Keratinocyte (primary cell): ENCODE measurements around the gene FTCD.

Experiments
- EZH2 ChIP-seq: IDR thresholded peaks from one replicate; pipeline ENCODE4 v1.6.1; 2012; ENCODE audit warnings: inconsistent platforms, mild to moderate bottlenecking, low read length, moderate library complexity
- TF ChIP-seq, protein P1 (sequence below), 3 experiments: IDR thresholded peaks in 1 of 3; conservative IDR thresholded peaks in 1 of 3; optimal IDR thresholded peaks in 1 of 3; 2 replicates in 2 of 3; 3 replicates in 1 of 3; pipeline versions ENCODE3 to v1.5.1; 2011; ENCODE audit warnings: low read length in 3 of 3, mild to moderate bottlenecking in 3 of 3, moderate library complexity in 2 of 3, control low read depth in 1 of 3, inconsistent platforms in 1 of 3; ENCODE audit not compliant: insufficient read depth in 2 of 3; ENCODE audit errors: extremely low read depth in 1 of 3

DNA sequence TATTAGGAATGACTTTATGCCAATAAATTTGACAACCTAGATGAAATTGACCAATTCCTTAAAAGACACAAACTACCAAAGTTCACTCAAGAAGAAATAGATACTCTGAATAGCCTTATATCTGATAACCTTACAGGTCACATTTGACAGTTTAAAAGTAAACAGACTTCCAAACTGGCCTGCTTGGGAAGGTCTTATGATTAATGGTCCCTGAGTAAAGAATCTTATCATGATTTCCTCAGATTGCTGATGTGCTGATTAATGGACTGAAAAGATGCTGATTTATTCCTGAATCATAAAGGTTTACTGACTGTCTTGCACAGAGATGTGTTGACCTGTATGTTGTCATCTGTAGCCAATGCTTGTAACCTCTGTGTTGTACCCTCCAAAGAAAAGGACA lies 9.7 kb upstream of the FTCD start:
- TF ChIP-seq, protein P1, sequence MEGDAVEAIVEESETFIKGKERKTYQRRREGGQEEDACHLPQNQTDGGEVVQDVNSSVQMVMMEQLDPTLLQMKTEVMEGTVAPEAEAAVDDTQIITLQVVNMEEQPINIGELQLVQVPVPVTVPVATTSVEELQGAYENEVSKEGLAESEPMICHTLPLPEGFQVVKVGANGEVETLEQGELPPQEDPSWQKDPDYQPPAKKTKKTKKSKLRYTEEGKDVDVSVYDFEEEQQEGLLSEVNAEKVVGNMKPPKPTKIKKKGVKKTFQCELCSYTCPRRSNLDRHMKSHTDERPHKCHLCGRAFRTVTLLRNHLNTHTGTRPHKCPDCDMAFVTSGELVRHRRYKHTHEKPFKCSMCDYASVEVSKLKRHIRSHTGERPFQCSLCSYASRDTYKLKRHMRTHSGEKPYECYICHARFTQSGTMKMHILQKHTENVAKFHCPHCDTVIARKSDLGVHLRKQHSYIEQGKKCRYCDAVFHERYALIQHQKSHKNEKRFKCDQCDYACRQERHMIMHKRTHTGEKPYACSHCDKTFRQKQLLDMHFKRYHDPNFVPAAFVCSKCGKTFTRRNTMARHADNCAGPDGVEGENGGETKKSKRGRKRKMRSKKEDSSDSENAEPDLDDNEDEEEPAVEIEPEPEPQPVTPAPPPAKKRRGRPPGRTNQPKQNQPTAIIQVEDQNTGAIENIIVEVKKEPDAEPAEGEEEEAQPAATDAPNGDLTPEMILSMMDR (optimal IDR thresholded peaks at IDR 0.05 in 1 of 3, IDR thresholded peaks at IDR 0.05 in 1 of 3, conservative IDR thresholded peaks at IDR 0.05 in 1 of 3; ENCODE audit: extremely low read depth in 1 of 3, insufficient read depth in 2 of 3, low read length in 3 of 3): no peak
- no peak for TF ChIP-seq EZH2
